ENCODE results near the gene POFUT1. TPM values are rescaled to one million over a fixed set of nuclear protein-coding genes. Genes with fewer than 3 reads are reported as not detected.
"Not testable (repeated sequence)": the region's sequence is repeated elsewhere in the genome, so short reads cannot be mapped to it uniquely, and the experiment has no call there.

Gene POFUT1
- 18.1 TPM for total RNA-seq

DNA sequence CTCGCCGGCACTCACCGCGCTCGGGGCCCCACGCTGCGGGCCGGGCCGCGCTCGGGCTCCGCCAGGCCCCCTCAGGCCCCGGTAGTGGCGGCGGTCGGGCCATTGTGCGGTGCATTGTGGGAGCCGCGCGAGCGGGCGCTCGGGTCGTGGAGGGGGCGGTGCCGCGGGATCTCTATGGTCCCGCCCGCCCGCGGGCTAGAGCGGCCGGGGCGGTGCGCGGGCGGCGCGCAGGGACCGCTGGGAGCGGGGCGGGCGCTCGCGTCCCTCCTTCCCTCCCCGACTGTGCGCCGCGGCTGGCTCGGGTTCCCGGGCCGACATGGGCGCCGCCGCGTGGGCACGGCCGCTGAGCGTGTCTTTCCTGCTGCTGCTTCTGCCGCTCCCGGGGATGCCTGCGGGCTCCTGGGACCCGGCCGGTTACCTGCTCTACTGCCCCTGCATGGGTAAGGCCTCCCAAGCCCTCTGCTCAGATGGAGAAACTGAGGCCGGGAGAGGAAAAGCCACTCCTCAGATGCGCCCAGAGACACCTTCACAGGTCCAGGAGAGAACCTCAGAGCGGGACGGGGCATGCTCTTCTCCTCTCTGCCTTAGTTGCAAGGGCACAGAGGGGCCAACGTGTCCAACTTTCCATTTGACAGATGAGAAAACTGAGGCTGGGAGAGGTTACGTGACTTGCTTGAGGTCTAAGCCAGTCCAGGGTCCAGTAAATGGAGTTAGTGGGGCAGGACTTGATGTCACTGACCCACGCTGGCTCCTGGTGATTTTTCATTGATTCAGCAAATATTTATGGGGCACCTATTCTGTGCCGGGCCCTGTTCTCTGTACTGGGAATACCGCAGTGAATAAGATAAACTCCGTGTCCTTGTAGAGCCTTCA, at the start of gene POFUT1, which contains the start of gene PLAGL2:
Gene POFUT1 (plus strand): TSS at position 255 of the 873 bp plus-strand sequence. CDS start 62 bp downstream, at position 317.
Gene PLAGL2 (minus strand): TSS at position 118 of the 873 bp plus-strand sequence. CDS start 5,565 bp downstream, outside the sequence.
- DNase-seq, result peak; percentile 87

DNA sequence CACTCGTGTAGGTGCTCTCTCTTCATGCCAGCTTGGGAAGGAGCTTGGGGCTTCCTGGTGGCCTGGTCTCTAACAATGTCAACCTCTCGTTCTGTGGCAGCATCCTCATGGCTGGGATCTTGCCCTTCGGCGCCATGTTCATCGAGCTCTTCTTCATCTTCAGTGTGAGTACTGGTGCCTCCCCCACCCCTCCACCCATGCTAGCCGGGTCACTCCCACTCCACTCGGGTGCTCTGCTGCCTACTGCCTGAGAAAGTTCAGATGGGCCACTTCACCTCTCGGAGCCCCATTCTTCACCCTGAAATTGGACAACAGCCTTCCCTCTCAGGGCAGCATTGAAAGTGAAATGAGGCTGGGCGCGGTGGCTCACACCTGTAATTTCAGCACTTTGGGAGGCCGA, 49.3 kb upstream of the POFUT1 start:
- no peak for DNase-seq

DNA sequence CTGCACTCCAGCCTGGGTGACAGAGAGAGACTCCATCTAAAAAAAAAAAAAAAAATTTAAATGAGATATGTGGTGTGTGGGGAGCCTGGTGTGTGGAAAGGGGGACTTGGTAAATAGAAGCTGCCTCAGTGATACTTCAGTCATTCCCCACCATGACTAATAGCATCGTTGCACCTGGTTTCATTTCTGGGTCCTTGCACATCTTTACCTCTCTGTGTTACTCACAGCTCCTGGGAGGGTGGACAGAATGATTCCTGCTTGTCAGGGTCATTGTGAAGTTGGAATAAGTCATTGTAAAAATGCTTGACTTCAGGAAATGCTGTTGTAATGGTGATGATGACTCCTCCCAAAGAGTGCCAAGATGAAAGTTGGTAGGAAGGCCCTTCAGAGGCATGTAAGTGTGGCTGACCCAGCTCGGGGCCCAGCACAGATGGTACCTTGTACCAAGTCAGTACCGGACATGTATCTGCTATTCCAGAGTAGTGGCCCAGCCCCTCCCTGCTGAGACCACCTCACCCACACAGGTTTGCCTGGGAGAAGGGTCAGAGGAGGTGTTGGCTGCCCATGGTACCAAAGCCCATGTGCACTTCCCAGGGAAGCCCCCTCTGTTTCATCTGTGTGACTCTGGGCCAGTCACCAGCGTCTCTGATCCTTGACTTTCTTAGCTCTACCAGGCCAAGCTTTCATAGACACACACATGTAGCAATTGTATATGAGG, 48.6 kb upstream of the POFUT1 start:
- no peak for DNase-seq

DNA sequence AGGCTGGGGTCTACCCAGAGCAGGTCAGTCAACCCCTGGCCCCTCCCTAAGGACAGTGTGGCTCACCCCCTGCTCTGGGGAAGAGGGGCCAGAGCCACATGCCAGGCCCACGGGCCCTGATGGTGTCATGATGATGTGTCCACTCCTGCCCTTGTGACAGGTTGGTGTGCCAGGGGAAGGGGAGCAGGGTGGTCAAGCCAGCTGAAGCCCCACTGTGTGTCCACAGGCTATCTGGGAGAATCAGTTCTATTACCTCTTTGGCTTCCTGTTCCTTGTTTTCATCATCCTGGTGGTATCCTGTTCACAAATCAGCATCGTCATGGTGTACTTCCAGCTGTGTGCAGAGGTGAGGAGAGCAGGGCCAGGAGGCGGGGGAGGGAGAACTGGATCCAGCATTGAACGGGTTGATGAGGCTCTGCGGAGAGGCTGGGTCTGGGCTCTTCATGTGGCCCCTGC, 47.9 kb upstream of the POFUT1 start:
- DNase-seq, result no peak

DNA sequence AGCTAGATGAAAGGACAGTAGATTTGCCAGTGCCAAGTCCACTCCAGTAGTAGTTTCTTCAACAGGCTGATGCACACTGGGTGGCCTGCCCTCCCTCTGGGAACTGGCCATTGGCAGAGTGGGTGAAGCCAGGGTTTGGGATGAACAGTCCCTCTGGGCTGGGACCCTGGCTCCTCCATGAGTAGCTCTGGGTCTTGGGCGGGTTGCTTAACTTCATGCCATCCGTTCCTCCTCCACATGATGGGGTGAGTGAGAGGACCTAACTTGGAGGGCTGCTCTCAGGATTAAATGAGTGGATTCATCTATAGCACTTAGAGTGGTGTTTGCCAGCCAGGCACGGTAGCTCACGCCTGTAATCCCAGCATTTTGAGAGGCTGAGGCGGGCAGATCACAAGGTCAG, 47.3 kb upstream of the POFUT1 start:
- no peak for DNase-seq

DNA sequence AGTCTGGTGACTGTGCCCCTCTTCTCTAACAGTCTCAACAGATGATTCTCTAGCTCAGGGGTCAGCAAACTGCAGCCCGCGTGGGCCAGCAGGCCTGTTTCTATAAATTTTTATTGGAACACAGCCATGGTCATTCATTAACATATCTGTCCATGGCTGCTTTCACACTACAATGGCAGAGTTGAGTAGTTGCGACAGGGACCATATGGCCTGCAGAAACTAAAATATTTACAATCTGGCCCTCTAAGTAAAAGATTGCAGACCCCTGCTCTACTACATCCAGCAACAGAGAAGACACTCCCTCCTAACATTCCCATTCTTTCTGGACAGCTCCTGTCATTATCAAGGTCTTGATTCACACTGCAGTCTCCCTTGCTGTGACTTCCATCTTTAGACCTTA, 45.3 kb upstream of the POFUT1 start:
- no peak for DNase-seq

DNA sequence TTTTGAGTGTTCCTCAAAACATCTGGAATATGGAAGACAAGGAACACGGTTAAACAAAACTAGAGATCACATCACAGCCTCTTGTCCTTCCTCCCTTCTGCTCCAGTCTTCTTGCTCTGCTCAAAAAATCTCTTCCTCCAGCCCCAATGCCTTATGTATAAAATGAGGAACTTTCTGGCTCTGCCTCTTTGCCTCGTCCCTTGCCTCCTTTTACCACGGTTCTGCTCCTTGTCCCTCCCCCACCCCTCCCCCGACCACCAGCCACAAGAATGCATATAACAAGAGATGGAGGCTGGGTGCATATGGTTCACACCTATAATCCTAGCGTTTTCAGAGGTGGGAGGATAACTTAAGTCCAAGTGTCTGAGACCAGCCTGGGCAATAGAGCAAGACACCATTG, 43.7 kb upstream of the POFUT1 start:
- no peak for DNase-seq

DNA sequence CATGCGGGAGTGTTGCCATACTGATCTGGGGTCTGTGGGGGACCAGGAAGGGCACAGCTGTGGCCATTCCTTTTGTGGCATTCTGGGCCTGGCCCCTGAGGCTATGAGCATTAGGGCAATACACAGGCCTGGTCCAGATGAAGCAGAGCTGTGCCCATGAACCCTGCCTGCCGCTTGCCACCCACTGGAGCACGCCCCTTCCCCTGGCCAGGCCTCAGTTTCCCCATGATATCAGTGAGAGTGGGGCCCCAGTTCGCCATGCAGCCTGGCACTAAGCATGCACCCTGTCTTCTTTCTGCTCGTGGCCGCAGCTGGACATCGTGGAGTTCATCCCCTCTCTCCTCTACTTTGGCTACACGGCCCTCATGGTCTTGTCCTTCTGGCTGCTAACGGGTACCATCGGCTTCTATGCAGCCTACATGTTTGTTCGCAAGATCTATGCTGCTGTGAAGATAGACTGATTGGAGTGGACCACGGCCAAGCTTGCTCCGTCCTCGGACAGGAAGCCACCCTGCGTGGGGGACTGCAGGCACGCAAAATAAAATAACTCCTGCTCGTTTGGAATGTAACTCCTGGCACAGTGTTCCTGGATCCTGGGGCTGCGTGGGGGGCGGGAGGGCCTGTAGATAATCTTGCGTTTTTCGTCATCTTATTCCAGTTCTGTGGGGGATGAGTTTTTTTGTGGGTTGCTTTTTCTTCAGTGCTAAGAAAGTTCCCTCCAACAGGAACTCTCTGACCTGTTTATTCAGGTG, 42.5 kb upstream of the POFUT1 start:
- DNase-seq, result no peak

DNA sequence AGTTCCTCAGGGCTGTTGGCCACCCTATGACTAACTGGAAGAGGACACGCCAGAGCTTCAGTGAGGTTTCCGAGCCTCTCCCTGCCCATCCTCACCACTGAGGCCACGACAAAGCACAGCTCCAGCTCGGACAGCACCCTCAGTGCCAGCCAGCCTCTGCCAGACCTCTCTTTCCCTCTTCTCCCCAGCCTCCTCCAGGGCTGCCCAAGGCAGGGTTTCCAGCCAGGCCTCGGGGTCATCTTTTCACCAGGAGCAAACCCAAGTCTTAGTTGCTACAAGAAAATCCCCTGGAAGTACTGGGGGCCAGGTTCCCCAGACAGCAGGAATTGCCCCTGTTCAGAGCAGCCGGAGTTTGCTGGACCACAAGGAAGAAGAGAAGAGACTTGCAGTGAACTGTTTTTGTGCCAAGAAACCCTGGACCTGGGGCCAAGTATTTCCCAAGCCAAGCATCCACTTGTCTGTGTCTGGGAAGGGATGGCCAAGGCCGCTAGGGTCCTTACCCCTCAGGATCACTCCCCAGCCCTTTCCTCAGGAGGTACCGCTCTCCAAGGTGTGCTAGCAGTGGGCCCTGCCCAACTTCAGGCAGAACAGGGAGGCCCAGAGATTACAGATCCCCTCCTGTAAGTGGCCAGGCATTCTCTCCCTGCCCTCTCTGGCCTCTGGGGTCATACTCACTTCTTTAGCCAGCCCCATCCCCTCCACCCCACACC, 41.7 kb upstream of the POFUT1 start:
- no peak for DNase-seq

DNA sequence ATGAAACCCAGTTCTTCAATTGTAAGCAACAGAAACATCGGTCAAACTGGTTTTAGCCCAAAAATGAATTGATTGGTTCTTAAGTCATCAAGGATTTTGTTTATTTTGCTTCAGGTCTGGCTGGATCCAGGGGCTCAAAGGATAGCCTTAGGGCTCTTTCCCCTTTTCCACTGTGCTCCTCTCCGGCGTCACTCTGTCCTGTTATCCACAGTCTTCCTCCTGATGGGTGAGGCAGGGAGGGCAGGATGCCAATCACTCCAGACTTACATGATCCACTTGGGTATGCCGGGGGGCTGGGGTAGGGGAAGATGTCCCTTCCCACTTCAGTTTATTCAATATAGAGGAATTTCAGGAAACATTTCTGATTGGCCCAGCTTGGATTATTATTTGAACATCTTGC, 40.1 kb upstream of the POFUT1 start:
- DNase-seq, result no peak

DNA sequence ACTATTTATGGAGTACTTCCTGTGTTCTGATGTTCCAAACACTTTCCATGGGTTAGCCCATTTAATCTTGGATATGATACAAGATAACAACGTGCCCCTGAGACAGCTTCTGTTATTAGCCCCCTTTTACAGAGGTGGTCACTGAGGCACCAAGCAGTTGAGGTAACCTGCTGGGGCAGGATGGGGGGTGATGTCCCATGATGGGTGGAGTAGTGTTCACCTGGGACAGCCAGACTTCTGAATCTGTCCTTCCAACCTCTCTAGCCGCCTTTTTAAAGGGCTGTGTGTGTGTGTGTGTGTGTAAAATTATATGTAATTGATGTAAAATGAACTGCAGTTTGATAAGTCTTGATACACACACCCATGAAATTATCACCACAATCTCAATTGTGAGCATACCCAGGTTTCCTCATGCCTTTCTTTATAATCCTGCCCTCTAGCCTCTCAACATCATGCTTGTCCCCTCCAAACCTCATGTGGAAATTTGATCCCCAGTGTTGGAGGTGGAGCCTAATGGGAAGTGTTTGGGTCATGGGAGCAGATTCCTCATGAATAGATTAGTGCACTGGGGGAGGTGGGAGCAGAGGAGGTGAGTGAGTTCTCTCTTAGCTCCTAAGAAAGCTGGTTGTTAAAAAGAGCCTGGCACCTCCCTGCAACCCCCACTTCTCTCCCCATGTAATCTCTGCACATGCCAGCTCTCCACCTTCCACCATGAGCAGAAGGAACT, 39.3 kb upstream of the POFUT1 start:
- DNase-seq, result no peak

DNA sequence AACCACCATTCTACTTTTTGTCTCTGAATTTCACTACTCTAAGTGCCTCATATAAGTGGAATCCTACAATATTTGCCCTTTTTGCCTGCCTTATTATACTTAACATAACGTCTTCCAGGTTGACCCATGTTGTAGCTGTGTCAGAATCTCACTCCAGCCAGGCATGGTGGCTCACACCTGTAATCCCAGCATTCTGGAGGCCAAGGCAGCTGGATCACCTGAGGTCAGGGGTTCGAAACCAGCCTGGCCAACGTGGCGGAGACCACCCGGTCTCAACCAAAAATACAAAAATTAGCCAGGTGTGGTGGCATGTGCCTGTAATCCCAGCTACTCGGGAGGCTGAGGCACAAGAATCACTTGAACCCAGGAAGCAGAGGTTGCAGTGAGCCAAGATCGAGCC, 30.0 kb upstream of the POFUT1 start:
- DNase-seq, result not testable (repeated sequence)

DNA sequence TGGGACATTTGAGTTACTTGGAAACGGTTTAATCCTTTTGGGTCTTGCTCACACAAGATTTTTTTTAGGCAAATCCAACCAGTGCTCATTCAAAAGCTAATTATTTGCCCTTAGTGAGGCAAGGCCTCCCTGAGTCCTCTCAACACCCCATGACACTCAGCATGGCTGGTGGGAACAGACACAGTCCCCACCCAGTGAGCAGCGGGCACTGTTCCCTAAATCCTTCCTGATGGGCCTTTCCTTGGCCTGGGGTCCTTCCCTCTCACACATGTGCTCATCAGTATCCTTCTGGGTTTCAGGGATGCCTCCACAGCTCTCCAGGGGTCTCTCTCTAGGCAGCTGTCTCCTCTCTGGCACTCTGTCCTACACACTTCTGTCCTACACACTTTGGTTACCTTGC, 28.2 kb upstream of the POFUT1 start:
- no peak for DNase-seq

DNA sequence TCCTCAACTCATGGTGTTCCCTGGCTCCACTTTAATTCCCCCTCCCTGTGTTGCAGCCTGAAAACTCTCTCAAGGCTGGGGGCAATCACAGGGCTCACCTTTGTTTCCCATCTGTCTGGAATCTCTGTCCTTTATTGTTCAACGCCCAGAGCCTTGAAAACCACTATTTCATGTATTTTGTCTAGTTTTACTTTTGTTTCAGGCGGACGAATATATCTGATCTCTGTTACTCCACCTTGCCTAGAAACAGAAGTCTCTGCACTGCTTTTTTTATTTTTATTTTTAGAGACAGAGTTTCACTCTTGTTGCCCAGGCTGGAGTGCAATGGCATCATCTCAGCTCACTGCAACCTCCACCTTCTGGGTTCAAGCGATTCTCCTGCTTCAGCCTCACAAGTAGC, 27.7 kb upstream of the POFUT1 start:
- DNase-seq, result no peak

DNA sequence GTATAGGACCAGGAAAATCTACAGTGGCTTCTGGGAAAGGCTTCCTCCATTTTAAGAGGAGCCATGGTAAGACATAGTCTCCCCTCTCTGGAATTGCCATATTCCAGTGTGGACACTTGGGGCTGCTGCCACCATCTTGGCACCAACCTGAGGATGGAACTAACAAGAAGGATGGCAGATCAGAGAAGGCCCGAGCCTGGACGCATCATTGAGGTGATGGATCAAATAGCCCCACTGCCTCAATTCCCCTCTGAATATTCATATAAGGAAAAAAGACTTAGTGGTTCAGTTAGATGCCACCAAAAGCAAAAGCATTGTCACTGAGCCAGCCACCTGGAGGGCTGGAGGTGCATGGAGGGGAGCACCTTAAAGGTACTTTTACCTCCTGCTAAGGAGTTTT, 26.1 kb upstream of the POFUT1 start:
- DNase-seq, result no peak

DNA sequence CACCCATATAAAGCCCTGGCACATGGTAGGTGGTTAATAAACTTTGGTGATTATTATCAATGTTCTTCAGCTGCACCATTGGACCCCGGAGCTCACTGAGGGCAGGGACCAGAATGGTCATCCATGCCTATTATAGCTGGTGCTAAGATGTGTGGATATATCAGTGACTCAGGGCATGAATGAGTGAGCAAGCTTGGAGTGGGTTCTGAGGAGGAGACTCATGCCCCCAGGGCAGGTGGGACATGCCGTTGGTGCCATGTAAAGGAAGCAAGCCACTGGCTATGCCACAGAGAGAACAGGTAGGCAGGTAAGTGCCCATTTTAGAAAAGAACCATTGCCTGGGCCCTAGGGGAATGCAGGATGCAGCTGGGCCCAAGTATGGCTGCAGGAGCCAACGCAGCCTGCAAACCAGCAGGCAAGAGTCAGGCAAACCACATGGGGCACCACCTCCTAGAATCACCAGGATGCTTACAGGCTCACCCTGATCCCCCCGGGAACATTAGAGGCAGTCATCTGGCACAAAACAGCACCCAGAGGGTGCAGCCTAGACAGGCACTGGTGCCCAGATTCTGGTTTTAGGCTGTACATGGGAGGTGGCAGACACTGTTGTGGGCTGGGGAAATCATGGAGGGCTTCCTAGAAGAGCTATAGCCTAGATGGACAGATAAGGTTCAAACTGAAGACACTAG, 23.6 kb upstream of the POFUT1 start:
- no peak for DNase-seq

DNA sequence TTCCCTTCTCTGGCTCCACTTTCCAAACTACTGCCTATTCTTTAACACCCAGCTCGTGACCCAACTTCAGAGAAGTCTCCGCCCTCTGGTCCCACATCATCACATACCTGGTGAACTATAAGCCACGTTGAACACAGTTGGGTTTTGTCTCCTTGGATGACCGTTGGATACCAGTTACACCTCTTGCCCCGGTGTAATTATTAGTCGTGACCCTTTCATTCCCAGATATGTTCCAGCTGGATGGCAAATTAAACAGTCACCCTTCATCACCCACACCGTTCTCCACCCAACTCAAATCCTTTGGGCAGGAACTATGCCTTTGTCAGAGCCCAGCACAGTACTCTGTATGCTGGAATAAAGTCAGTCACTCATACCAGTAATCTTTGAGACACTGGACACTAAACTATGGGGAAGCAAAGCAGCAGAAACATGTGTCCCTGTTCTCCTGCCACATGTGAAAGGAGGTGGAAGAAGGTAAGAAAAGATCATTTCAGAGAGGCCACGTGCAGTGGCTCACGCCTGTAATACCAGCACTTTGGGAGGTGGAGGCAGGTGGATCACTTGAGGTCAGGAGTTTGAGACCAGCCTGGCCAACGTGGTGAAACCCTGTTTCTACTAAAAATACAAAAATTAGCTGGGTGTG, 22.6 kb upstream of the POFUT1 start:
- DNase-seq, result no peak

DNA sequence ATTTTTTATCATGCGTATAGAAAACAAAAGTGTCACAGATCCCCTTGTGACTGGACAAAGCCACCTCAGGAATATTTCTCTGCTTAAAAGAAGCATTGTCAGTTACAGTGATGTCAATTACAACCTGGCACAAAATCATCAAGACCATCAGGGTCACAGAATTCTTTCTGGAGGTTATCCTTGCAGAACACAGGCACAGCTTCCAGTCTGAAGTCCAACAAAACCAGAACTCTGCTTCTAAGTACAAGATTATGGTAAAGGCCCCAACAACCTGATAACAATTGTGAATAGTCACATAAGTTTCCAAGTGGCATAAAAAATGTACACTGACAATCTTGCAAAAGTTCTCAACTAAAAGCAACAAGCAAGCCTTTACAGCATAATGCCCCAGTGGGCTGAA, 21.2 kb upstream of the POFUT1 start:
- DNase-seq, result no peak

DNA sequence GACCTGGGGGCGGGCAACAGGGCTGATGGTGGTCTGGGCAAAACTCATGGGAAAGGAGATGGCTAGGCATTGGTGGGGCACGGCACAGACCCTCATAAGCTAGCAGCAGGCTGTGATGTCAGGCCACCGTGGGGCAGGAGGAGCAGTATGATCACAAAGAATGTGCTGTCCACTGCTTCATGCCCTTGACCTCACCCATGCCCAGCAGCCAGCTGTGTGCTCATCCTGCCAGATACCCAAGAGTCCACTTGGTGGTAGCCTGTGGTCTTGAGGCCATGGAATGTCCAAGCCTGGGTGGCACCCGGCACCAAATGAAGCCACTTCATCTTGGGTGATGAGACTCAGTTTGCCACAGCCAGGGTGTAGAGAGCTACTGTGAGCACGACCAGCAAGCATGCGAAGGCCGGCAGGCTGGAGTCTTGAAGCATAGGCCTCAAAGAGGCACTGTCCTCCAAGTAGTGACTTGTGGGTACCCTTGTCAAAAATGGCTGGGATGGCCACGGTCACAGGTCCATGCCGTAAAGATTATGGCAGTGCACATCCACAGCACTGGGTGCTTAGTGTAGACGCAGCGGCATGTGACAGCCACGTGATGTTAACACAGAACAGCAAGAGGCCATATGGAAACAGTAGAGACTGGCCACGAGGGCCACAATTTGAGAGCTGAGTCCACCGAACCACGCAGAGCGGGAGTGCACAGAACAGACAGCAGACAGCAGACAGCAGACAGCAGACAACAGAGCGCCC, 19.1 kb upstream of the POFUT1 start:
- DNase-seq, result no peak

DNA sequence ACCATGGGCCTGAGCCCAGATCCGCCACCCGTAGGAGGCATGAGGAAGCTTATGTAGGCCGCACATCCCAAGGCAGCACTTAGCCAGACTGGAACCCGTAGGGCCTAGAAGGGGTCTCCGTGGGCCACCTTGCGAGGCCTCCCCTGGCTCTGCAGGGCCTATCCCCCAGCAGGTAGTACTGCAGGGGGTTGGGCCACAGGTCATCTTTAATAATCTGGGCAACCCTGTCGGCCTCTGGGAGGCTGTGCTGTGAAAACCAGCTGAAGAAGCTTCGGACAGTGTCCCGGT, 18.6 kb upstream of the POFUT1 start:
- DNase-seq, result no peak
